ENCODE data around the gene SMOC1.

SMOC1 gene

DNA sequence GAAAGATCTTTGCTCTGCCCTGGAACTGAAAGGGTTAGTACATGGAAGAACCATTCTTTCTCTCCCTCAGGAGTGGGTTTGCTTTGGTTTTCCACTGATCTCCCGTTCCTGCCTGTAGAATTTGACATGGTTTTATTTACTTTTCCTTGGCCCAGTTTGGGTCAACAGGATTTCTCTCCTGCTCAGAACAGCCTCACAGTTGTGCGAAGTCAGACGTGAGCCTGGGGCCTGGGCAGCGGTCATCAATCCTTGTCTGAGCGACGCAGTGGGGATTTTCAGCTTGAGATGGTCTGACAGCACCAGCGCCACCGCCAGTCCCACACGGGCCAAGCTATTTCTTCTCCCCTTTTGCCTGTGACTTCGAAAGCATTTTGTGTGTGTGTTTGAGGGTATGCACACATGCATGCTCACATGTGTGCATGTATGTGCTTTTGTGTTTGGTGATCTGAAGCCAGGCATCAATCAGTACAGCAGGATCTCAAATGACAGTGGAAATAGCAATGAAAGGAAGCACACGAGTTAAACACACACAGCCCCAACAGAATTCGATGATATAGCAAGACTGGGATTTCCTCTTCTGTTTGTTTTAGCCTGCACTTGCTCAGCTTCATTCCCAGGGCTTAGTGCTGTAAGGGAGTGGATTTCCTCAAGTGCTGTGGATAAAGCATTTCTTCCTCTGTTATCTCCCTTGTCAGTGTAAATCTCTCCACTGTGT, 58.3 kb downstream of the SMOC1 start:
- Histone ChIP-seq H3K4me3 (no peak overlapping the region), H3K27ac (no peak overlapping the region)
- TF ChIP-seq, protein P1, sequence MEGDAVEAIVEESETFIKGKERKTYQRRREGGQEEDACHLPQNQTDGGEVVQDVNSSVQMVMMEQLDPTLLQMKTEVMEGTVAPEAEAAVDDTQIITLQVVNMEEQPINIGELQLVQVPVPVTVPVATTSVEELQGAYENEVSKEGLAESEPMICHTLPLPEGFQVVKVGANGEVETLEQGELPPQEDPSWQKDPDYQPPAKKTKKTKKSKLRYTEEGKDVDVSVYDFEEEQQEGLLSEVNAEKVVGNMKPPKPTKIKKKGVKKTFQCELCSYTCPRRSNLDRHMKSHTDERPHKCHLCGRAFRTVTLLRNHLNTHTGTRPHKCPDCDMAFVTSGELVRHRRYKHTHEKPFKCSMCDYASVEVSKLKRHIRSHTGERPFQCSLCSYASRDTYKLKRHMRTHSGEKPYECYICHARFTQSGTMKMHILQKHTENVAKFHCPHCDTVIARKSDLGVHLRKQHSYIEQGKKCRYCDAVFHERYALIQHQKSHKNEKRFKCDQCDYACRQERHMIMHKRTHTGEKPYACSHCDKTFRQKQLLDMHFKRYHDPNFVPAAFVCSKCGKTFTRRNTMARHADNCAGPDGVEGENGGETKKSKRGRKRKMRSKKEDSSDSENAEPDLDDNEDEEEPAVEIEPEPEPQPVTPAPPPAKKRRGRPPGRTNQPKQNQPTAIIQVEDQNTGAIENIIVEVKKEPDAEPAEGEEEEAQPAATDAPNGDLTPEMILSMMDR (IDR thresholded peaks at IDR 0.05): no peak
- no peak for DNase-seq (ENCODE audit: low spot score)

DNA sequence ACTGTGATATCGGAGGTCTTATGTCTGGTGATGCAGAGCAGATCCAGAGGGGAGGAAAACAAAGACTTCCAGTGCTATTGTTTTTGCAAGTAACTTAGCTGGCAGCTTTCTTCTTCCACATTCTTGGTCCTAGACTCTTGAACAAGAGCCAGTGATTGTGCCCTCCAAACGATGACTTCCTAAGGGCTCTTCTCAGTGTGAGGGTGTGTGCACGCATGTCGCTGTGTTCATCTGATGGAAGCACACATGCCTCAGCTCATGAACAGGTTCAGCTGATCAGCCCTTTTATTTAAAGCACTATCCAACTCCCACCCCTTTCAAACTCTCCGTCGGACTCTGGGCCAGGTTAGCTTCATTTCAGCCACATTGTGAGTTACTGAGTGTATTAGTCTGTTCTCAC, 59.5 kb downstream of the SMOC1 start:
- TF ChIP-seq, protein P1 (IDR thresholded peaks at IDR 0.05): no peak
- no peak for DNase-seq (ENCODE audit: low spot score)
- Histone ChIP-seq H3K27ac (no peak overlapping the region), H3K4me3 (no peak overlapping the region)

DNA sequence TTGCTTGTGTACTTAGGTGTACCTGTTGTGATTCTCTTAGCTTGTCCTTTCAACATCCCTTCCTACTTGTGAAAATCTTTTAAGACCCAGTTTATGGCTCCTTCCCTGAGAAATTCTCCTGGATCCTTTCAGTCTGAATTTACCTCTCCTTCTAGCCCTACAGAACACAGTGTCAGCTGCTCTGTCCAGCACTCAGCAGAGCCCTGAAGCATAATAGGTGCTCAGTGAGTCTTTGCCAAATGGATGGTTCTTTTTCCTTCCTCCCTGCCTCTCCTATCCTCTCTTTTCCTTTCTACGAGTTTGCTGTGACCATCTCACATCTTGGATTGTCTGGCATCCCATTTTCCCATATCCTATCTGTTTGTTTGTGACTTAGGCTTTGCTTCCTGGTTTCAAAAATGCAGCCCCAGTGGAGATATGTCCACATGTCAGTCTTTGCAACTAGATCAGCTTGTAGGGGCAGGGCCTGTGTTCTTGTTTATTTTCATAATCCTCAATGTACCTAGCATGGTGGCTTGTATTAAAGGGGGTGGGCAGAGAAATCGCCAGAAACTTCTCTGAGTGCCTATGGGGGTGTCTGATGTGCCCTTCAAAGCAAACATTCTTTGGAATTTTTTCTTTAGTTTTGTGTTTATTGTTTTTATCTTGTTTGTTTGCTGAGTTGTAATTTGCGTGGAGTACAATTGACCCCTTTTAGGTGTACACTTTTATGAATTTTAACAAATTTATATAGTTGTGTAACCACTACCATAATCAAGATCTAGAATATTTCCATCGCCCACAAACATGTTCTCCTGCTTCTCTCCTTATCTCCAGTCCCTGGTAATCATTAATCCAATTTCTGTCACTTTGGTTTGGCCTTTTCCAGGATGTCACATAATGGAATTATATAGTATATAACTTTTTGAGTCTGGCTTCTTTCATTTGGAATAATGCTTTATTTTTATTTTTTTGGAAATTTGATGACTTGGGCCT, 62.8 kb downstream of the SMOC1 start:
- H3K4me3 ChIP-seq: no peak overlapping the region
- H3K27ac ChIP-seq: no peak overlapping the region
- DNase-seq (ENCODE audit: low spot score): no peak
- TF ChIP-seq, protein P1 (IDR thresholded peaks at IDR 0.05): no peak

DNA sequence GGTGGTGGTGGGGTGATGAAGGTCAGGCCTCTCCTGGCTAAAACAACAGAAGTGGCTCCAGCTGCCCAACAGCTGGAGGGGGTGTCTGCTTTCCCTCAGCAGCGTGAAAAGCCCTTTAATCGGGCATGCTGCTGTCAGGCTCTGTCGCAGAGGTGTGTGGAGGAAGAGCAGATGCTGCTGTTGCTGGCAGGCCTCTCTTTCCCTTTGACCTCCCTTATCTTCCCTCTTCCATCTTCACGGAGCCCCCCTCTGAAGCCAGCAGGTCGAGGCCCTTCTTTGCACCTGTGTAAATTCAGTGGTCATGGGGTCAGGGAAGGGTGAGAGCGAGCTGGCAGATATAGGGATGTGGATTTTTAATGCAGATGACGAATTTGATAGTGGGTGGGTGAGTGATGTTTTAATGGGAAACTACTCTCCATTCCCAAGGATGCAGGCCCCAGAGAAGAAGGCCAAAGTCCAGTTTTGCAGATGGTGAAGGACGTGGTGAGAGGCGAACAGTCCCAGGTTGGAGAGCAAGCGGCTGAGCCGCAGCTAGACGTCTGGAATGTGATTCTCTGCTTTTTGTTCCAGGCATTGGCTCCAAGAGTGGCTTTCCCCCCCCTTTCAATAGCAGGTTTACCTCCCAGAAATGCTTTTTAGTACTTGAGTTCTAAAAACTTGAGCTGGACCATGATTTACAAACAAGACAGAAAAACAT, 64.0 kb downstream of the SMOC1 start:
- DNase-seq (ENCODE audit: low spot score): no peak
- Histone ChIP-seq H3K4me3 (no peak overlapping the region), H3K27ac (no peak overlapping the region)
- TF ChIP-seq, protein P1 (IDR thresholded peaks at IDR 0.05): no peak

DNA sequence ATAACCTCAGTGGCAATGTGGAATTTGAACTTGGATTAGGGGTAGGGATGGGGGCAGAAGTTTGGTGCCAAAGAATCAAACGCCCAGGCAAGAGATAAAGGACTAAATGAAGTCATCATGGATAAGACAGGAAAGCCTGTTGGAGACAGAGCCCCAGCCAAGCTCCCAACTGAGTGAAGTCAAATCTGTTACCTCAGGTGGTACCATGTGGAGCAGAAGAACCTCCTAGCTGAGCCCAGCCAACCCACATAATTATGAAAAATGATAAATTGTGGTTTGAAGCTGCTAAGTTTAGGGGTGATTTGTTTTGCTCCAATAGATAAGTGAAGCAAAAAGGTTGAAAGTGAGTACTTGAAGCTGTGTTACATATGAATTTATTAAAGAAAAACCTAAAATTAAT, 66.1 kb downstream of the SMOC1 start:
- DNase-seq (ENCODE audit: low spot score): no peak
- H3K27ac ChIP-seq: no peak overlapping the region
- TF ChIP-seq, protein P1 (IDR thresholded peaks at IDR 0.05): no peak
- no peak overlapping the region for H3K4me3 ChIP-seq

DNA sequence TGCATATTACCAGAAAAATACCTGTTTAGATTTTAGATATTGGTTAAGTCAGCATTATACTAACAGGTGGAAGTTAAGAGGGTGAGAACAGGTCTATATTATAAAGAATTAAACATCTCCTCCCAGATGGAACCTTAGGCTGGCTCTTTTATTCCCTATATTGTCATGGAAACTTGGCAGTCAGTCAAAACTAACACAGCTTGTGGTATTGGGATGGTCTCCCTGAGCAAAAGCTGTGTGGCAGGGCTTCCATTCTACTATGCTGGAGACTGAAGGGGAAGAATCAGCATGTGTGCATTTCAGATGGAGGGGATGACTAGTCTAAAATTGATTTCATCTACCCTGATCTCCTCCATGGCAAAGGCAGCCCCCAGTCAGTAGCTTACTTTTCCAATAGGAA, 66.7 kb downstream of the SMOC1 start:
- Histone ChIP-seq H3K4me3 (no peak overlapping the region), H3K27ac (no peak overlapping the region)
- TF ChIP-seq, protein P1 (IDR thresholded peaks at IDR 0.05): no peak
- DNase-seq (ENCODE audit: low spot score): no peak

Data from coronary artery (tissue), 2 donors.